ENCODE results near the gene VIPR2.
"Not testable (repeated sequence)": the region's sequence is repeated elsewhere in the genome, so short reads cannot be mapped to it uniquely, and the experiment has no call there.

VIPR2 gene

GRCh38 chr7:159017741-159018140 is 126.9 kb downstream of the VIPR2 start:
- no peak for DNase-seq

GRCh38 chr7:159017210-159017609 is 127.5 kb downstream of the VIPR2 start:
- no peak for DNase-seq

GRCh38 chr7:159016591-159016990 is 128.1 kb downstream of the VIPR2 start:
- no peak for DNase-seq

- DNase-seq: no peak
Observed at GRCh38 chr7:159015454-159016410, 128.9 kb downstream of the VIPR2 start.

GRCh38 chr7:159015081-159015453 is 129.6 kb downstream of the VIPR2 start:
- DNase-seq: no peak

- no peak for DNase-seq
Observed at GRCh38 chr7:159014297-159015062, 130.2 kb downstream of the VIPR2 start.

GRCh38 chr7:159013825-159014289 is 130.8 kb downstream of the VIPR2 start:
- DNase-seq: no peak

GRCh38 chr7:159013181-159013690 is 131.4 kb downstream of the VIPR2 start:
- no peak for DNase-seq

GRCh38 chr7:159012353-159013069 is 132.2 kb downstream of the VIPR2 start:
- DNase-seq: no peak

GRCh38 chr7:159011722-159012022 is 133.0 kb downstream of the VIPR2 start:
- no peak for DNase-seq

GRCh38 chr7:159010937-159011721 is 133.5 kb downstream of the VIPR2 start:
- DNase-seq: no peak

- DNase-seq: no peak
Observed at GRCh38 chr7:159010411-159010810, 134.3 kb downstream of the VIPR2 start.

GRCh38 chr7:159009951-159010350 is 134.7 kb downstream of the VIPR2 start:
- no peak for DNase-seq

GRCh38 chr7:159008417-159008816 is 136.2 kb downstream of the VIPR2 start:
- no peak for DNase-seq

- no peak for DNase-seq
Observed at GRCh38 chr7:159007996-159008389, 136.7 kb downstream of the VIPR2 start.

GRCh38 chr7:159007364-159007995 is 137.2 kb downstream of the VIPR2 start:
- no peak for DNase-seq

GRCh38 chr7:159006610-159007130 is 138.0 kb downstream of the VIPR2 start:
- DNase-seq: no peak

- DNase-seq: not testable (repeated sequence)
Observed at GRCh38 chr7:159006022-159006609, 138.6 kb downstream of the VIPR2 start.

- DNase-seq: no peak
Observed at GRCh38 chr7:159005618-159006017, 139.0 kb downstream of the VIPR2 start.

GRCh38 chr7:159004411-159004810 is 140.3 kb downstream of the VIPR2 start:
- no peak for DNase-seq

- DNase-seq: no peak
Observed at GRCh38 chr7:159001811-159002210, 142.9 kb downstream of the VIPR2 start.

Measured in NCI-H748 treated with DMSO at 0.1 percent for 48 hours (cell line).